Measurements from ENCODE around the gene F8.

GRCh38 chrX:154797006-154797405, 225.5 kb downstream of the F8 start:
- no peak for TF ChIP-seq REST (IDR thresholded peaks at IDR 0.05; ENCODE audit: low read depth)
- no peak for TF ChIP-seq FOXM1 (IDR thresholded peaks at IDR 0.05; ENCODE audit: borderline replicate concordance, low read depth)
- TF ChIP-seq MAX (IDR thresholded peaks at IDR 0.05): no peak
- no peak for TF ChIP-seq NFIC (IDR thresholded peaks at IDR 0.05)
- no peak for TF ChIP-seq EP300 (IDR thresholded peaks at IDR 0.05; ENCODE audit: borderline replicate concordance)
- TF ChIP-seq YY1 (IDR thresholded peaks at IDR 0.05; ENCODE audit: low read depth): no peak
- TF ChIP-seq EGR1 (IDR thresholded peaks at IDR 0.05): no peak
- no peak for TF ChIP-seq CEBPB (IDR thresholded peaks at IDR 0.05)
- no peak for TF ChIP-seq TCF12 (IDR thresholded peaks at IDR 0.05; ENCODE audit: low read depth)
- no peak for TF ChIP-seq CREB1 (IDR thresholded peaks at IDR 0.05; ENCODE audit: low read depth)
- TF ChIP-seq RAD21 (IDR thresholded peaks at IDR 0.05; ENCODE audit: low read depth): no peak
- no peak for TF ChIP-seq TAF1 (IDR thresholded peaks at IDR 0.05; ENCODE audit: low read depth)
- TF ChIP-seq USF1 (IDR thresholded peaks at IDR 0.05): no peak
